IPS DF 4.7 (cell line): ENCODE data around the gene MXD3.
"Not testable (repeated sequence)": the region's sequence is repeated elsewhere in the genome, so short reads cannot be mapped to it uniquely, and the experiment has no call there.

Experiments
- DNase-seq: peaks from one replicate; pipeline ENCODE4 v3.0.0-alpha.2; 2013; ENCODE audit warnings: low spot score; ENCODE audit errors: extremely low read depth

Gene MXD3

DNA sequence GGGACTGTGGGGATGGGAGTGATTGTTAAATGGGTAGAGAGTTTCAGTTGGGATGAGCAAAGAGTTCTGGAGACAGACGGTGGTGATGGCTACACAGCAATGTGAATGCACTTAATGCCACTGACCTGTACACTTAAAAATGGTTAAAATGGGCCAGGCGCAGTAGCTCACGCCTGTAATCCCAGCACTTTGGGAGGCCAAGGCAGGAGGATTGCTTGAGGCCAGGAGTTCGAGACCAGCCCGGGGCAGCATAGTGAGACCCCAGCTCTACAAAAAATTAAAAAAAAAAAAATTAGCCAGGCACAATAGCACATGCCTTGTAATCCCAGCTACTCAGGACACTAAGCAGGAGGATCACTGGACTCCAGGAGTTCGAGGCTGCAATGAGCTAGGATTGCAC, 32.1 kb upstream of the MXD3 start:
- DNase-seq, result no peak

DNA sequence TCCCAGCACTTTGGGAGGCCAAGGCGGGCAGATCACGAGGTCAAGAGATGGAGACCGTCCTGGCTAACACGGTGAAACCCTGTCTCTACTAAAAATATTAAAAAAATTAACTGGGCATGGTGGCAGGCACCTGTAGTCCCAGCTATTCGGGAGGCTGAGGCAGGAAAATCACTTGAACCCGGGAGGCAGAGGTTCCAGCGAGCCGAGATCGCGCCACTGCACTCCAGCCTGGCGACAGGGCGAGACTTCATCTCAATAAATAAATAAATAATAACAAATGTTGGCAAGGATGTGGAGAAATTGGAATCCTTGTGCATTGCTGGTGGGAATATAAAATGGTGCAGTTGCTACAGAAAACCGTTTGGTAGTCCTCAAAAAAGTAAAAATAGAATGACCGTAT, 31.3 kb upstream of the MXD3 start:
- not testable (repeated sequence) for DNase-seq

DNA sequence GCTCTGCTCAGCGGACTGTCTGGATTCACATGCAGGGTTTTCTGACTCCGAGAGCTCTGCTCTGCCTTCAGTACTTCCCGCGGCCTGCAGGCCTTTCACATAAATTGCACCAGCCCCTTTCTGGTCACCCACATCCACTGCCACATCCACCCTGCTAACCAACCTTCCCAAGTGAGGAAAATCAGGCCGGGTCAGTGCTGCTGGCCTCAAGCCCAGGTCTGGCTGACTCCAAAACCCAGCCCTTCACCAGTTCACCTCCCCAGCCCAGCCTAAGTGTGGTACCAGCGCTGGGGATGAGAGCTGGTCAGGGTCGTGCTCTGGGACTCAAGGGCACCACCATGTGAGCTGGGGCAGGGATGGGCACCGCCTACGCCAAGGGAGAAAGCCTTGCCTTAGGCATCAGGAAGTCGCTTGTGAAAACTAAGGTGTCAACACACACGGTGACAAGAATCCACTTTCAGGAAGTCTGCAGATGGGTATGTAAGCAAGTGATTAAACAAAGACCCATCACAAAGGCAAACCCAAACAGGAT, 27.5 kb upstream of the MXD3 start:
- no peak for DNase-seq

DNA sequence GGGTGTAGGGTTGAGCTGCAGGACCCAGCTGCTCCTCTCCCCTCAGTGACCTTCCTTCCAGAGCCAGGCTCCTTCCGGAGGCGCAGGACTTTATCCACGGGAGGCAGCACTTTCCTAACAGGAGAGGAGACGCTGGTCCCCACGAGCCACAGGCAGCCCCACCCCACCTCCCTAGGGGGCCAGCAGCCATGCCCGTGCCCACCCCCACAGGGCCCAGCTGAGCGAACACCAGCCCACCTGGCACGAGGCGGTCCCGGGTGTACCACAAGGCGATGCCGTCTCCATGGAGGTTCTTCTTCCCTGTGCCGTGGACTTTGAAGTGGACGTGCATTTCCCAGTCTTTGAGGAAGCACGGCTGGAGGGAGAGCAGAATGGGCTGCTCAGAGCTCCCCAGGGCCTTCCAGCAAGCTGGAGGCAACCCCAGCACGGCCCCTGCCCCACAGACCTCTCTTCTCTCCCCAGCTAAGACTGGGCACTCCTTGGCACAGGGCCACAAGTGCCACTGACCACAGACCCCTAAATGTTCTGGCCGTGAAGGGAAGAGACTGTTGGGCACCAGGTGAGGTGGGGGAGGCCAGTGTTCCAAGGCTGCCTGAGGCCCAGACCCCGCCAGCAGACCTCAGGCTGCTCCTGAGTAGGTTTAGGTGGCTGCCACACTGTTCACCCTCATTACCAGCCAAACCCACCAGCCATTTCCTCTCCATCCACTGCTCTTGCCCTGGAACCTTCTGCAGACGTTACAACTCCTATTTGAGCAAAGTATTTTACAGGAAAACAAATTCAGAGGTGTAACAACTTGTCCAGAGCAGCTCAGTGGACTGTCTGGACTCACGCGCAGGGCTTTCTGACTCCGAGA, 26.8 kb upstream of the MXD3 start:
- no peak for DNase-seq

DNA sequence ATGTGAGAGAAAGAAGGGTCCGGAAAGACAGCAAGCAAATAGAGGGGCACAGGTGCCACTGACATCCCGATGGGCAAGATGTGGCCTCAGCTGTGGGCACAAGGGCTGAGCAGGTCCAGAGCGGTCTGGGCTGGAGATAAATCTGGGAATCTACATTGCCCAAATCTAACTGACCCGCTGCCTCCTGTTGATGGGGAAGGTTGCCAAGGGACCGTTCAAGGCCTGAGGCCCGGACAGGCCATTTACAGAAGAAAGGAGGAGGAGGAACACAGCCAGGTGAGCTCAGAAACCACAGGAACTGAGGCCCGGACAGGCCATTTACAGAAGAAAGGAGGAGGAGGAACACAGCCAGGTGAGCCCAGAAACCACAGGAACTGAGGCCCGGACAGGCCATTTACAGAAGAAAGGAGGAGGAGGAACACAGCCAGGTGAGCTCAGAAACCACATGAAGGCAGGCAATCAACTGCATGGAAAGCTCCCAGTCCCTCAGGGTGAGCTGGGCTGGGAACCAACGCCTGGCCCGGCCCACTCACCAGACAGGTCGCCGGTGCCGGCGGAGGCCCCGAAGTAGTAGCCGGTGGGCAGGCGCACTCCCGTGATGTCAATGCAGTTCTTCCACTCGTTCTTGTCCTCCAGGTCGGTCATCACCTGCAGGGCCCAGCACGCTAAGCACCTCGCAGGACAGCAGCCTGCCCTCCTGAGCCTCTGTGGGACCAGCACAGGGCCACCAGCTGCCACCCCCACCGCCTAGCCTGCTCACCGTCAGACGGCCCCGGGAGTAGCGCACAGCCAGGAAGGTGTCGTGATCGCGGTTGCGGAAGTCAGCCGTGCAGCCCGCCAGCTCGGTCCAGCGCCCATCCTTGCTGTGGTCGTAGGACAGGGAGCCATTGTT, 25.2 kb upstream of the MXD3 start:
- no peak for DNase-seq

DNA sequence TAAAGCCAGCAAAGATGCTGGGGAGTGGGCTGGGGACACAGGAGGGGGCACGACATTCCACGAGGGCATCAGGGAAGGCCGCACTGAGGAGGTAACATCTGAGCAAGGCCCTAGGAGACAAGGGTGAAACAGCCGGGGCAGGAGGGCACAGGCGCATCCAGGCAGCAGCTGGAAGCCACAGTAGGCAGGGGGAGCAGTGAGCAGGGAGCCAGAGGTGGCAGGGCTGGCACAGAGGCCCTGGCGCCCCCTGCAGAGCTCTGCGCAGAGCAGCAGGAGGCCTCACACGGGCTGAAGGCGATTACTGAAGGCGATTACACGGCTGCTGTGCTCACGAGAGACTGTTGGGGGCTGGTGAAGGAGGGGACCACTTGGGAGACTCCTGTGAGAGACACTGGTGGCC, 24.4 kb upstream of the MXD3 start:
- DNase-seq, result no peak

DNA sequence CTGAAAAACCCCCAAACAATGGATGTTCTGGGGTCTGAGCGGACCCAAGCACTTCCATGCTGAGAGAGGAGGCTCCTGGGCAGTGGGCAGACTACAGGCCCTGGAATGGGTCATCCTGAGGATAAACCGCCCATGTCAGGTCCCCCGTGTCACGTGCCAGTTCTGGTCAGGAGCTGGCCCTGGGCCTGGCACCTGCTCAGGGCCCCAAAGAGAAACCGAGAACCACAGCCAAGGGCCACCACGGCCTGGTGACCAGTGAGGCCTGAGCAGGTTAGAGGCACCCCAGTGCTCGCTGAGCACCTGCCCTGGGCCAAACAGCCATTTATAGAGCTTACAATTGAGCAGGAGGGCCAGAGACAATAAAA, 24.0 kb upstream of the MXD3 start:
- DNase-seq, result no peak

DNA sequence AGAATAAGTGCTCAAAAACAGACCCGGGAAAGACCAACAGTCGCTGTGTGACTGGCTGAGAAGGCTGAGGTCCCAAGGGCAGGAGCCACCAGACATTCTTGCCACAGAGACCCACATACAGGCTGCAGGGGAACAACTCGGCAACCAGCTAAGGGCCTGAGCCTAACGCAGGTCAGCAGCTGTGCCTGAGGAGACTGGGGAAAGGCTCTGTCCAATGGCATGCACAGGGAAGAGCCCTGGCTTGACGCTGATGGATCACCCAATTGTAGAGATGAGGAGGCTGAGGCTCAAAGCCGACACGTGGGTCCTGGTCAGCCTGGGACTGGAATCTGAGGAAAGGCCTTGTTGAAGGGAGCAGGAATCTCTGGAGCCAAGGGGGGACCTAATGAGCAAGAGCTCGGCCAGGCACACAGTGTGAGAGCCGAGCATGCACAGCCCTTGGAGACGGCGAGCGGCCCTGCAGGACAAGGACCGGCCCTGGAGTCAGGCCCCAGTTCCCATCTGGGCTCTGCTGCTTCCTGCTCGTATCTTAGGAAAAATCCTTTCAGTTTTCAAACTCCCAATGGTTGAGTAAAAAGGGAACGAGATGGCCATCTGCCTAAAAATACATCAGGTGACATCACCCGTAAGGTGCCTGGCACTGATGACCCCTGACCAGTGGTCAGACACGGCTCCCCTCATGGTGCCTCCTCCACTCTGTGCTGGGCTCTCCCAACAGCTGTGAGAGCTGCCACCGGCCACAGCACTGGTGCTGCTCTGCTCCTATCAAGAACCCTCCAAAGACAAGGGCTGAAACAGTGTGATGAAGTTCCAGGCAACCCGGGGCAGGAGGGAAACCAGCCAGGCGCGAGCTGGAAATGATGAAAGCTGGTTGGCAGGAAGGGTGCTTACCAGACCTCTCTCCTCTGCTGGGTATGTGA, 23.3 kb upstream of the MXD3 start:
- no peak for DNase-seq

DNA sequence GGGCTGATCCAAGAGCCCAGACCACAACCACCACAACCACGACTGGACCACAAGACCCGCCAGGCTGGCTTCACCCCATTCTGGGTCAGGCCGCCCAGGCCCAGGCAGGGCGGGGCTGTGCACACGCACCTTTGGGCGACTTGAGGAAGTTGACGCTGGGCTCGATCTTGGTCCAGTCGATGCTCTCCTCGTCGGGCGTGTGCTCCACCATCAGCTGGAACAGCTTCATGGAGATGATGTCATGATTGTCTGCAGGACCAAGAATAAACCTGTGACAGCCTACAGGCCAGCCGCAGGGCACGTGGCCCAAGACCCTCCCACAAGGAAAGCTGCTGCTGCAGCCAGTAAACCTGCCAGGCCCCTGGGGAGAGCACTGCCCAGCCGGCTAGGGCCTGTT, 22.5 kb upstream of the MXD3 start:
- no peak for DNase-seq

DNA sequence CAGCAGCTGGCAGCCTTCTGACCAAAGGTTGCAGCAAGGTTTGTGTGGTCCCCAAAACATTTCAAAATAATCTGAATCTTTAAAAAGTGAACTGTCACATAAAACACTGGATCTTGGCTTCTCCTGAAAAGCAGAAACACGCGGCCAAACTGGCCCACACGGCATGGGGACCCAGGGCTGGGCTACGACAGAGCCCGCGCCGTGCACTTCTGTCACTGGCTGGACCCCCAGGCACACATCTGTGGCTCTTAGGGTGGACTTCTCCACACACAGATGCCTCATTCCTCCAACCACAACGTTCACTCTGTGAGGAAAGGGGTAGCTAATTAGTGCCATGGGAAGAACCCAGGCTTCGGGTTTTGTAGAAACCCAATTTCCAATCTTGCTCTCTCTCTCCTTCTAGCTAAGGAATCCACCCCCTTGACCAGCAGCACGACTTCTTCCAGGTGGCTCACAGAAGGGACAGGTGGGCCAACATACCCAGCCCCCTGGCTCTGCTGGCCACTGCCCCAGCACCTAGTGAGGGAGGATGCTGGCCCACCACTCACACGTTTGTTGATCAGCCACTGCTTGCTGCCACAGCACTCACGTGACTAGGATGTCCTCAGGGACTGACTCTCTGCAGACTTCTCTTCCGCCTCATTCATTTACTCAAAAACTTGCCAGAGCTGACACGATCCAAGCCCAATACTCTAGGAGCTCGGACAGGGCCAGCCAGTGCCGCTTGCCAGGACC, 21.9 kb upstream of the MXD3 start:
- DNase-seq, result no peak

DNA sequence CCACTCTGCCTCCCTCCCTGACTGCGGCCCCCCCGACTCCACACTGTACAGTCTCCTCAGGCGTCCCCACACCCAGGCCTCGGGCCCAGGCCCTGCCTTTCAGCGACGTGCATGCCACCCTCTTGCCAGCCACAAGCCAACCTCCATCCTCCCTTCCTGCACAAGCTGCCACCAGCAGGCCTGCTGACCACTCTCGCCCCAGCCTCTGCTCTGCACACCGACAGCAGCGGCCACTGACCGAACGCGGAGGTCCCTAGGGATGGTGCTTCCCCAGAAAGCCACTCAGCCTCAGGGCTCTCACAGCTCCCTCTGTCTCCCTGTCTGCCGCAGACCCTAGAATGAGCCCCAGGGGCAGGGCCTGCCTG, 21.2 kb upstream of the MXD3 start:
- DNase-seq, result no peak

DNA sequence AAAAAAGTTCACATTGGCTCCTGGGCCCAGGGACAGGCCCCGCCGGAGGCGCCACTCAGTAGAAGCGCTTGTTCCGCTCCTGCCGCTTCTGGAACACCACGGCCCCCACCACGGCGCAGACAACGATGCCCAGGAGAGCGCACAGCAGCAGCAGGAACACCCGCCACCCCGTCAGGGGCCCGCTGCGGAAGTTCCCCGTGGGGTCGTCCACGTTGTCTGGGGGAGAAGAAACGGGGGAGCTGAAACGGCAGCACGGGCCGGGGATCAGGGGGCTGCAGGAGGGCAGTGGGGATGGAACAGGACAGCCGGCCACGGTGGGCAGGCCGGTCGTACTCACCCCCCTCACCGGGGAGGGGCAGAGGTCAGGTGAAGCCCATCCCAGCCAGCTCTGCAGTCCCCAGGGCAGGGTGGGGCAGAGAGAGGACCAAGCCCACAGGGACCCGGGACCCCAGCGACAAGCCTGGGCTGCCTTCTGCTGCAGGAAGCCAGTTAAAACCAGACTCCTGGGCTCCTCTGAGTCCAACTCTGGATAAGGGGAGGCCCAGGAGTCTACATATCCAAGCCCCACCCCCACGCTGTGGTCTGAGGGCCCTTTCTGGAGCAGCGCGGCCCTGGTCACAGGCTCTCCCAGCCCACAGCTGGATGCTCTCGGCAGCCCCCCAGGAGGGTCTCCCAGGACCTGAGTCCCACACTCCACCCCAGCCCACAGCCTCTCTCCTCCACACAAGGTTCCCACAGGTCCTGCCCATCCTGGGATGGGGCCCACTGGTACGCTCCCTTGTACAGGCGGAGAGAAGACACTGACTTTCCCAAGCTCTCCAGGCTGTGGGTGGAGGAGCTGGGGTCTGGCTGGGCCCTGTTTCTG, 20.6 kb upstream of the MXD3 start:
- no peak for DNase-seq

DNA sequence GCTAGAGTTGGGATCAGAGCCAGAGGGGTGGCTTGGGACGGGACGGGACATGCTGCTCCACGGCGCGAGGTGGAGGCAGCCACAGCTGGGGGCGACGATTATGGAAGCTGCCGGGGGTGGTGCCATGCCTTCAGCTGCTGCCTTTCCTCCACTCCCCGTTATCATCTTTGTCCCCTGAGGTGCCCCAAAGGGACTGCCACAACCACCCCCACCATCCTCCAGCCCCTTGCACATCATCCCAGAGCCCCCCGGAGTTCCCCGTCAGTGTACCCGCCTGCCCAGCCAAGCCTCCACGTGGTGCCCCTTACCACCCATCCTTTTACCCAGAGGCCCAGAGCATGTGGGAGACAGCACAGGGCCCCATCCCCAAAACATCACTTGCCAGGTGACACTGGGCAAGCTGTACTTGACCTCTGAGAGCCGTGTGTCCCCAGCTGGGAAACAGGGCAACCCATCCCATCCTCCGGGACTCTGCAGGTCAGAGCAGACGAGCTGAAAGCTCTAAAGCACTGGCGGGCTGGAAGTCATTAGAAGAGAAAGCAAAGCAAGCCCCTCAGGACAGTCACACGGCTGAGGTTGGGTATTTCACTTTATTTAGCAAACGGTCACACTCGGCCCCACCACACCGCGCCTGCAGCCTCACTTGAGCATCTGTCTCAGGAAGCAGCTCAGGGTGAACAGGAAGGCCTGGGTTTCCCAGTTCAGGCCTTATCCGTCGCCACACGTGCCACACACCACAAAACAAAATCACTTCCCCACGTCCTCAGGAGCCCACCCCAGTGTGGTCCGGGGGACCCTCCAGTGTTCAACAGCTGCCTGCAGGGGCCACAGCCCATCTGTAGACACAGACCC, 19.5 kb upstream of the MXD3 start:
- DNase-seq, result no peak

DNA sequence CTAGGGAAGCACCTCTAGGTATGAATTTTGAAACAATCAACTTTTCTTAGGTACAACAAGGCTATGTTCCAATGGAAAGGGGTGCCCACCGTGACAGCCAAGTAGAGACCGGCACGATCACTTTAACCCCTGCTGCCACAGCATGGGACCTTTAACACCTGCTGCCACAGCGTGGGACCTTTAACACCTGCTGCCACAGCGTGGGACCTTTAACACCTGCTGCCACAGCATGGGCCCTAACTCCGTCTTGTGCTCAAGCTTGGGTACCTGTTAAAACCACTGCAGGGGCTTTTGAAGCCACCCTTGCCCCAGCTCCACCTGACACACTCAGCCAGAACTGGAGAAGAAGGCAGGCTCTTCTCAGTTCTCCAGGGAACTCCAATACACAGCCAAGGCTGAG, 18.2 kb upstream of the MXD3 start:
- no peak for DNase-seq

DNA sequence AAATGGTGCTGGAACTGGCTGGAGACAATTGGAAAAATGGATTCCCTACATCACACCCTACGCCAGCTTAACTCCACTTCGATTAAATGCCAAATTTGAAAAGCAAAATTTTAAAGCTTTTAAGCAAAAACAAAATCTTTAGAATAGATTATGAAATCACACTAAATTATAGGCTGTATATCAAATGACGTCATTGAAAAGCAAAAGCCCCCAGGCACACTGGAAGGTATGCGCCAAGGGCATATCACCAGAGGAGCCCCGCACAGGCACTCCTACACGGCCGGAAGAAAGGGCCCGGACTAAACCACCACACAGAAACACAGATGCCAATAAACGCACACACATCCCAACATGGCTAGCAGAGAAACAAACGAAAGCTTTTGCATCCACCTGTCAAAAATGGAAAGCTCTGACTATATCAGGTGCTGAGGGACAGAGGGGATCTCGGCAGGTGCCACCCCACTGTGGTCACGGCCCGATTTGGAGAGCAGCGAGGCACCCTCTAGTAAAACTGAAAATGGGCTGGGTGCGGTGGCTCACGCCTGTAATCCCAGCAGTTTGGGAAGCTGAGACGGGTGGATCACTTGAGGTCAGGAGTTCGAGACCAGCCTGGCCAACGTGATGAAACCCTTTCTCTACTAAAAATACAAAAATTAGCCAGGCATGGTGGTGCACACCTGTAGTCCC, 17.0 kb upstream of the MXD3 start:
- DNase-seq, result no peak

DNA sequence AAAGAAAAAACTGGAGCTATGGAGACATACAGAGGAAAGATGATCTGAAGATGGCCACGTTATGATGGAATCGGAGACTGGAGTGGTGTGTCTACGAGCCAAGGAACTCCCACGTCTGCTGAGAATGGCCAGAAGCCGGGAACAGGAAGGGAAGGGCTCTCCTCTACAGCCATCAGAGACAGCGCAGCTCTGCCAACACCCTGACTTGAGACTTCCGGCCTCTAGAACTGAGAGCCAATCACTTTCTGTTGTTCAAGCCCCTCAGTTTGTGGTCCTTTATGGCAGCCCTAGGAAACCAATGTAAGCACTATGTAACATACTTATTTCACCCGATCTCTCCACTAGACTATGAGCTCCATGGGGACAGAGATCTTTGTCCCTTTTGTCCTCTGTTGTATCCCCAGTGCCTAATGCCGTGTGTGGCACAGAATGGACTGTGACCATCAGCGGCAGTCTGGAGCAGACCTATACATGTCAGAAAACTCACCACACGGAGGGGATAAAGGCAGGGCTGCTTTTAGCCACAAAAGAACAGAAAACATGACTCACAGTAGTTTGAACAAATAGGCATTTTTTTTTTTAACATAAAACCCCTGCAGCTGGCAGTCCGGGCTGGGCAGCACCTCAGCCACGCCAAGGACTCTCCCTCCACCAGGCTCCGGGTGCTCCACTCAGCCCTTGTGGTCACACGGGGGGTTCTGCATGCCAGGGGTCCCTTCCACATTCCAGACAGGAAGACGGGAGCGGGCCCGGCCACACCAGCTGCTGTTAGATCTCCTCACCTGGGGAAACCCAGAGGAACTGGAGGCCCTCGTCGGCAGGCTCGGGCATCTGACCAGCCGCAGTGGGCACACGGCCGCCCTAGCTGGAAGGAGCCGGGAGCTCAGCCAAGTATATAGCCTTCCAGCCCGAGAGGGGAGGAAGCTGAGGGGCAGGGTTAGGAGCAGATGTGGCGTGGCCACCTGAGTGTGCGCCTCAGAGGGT, 16.1 kb upstream of the MXD3 start:
- DNase-seq, result no peak

DNA sequence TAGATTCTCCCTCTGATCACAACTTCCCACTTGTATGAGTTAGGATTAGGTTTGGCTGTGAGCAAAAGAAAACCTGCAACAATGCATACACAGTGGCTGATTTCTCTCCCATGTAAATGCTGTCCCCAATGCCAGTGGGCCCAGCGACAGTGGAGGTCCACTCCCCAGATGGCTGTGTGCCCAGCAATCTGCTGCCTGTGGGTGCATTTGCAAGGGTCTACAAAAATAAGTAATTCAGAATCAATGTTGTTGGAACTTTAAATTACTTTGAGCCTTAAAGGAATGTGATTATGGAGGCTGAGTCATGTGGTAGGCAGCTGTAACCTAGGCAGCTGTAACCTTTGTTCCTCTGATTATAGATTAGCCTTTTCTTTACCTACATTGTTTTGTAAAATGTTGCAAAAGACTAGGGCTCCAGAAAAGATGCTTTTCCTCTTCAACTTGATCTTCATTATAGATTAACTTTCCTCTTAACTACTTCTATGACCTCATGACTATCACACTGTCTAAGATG, 14.2 kb upstream of the MXD3 start:
- DNase-seq, result no peak
